Globus pallidus (tissue), 1 donor: ENCODE data around the gene GREM2.

ENCODE experiments used
- DNase-seq: peaks from one replicate; pipeline ENCODE4 v3.0.0-alpha.2; 2015; ENCODE audit warnings: low spot score

GREM2 gene

GRCh38 chr1:240611619-240612480 lies at the start of gene GREM2:
TSS of gene GREM2 (minus strand) at chr1:240612155. CDS start at chr1:240493475, 118,680 bp downstream.
- peak; percentile 4 for DNase-seq

- DNase-seq, result no peak
These were observed 46.5 kb upstream of the GREM2 start for GRCh38 chr1:240658312-240658960.

- DNase-seq, result no peak
These were observed 44.6 kb upstream of the GREM2 start for GRCh38 chr1:240656531-240656930.

GRCh38 chr1:240652961-240653409 lies 41.0 kb upstream of the GREM2 start:
- DNase-seq, result no peak

GRCh38 chr1:240652549-240652948 lies 40.6 kb upstream of the GREM2 start:
- no peak for DNase-seq

- DNase-seq, result no peak
These were observed 38.9 kb upstream of the GREM2 start for GRCh38 chr1:240650877-240651276.

GRCh38 chr1:240649733-240650721 lies 38.1 kb upstream of the GREM2 start:
- no peak for DNase-seq

- DNase-seq, result no peak
These were observed 34.8 kb upstream of the GREM2 start for GRCh38 chr1:240646571-240647240.

- no peak for DNase-seq
These were observed 32.8 kb upstream of the GREM2 start for GRCh38 chr1:240644732-240645131.

- DNase-seq, result no peak
These were observed 23.7 kb upstream of the GREM2 start for GRCh38 chr1:240635466-240636256.

- DNase-seq, result no peak
These were observed 18.5 kb upstream of the GREM2 start for GRCh38 chr1:240630409-240630808.

GRCh38 chr1:240621249-240621648 lies 9.3 kb upstream of the GREM2 start:
- DNase-seq, result no peak

- no peak for DNase-seq
These were observed 8.1 kb upstream of the GREM2 start for GRCh38 chr1:240619906-240620621.

- no peak for DNase-seq
These were observed 7.4 kb upstream of the GREM2 start for GRCh38 chr1:240619357-240619756.

GRCh38 chr1:240618946-240619345 lies 7.0 kb upstream of the GREM2 start:
- DNase-seq, result no peak

GRCh38 chr1:240616018-240616417 lies 4.1 kb upstream of the GREM2 start:
- no peak for DNase-seq

- no peak for DNase-seq
These were observed 1.6 kb upstream of the GREM2 start for GRCh38 chr1:240613356-240614142.

- no peak for DNase-seq
These were observed 856 bp upstream of the GREM2 start for GRCh38 chr1:240612811-240613210.

GRCh38 chr1:240611228-240611618 lies 732 bp downstream of the GREM2 start:
- no peak for DNase-seq
